PC-9 (cell line): ENCODE measurements around the gene GPS1.

Experiments
- CTCF ChIP-seq: fragments of 200-600 bp; sonication (generic); conservative IDR thresholded peaks from 2 replicates; pipeline ENCODE4 v1.6.1; 2017; ENCODE audit warnings: mixed run types, antibody characterized with exemption, mild to moderate bottlenecking, moderate library complexity
- EZH2 ChIP-seq: fragments of 200-600 bp; sonication (generic); IDR thresholded peaks from 2 replicates; pipeline ENCODE4 v1.8.0; 2017; ENCODE audit warnings: antibody characterized with exemption, low read depth

GRCh38 chr17:82041144-82041814 is 10.4 kb upstream of the GPS1 start:
- TF ChIP-seq CTCF, result no peak
- no peak for TF ChIP-seq EZH2
